BLaER1 (cell line): Measurements from ENCODE around the gene FBXO28.
A peak's percentile ranks its signal among the peaks of the same experiment; 100 is the strongest.

Experiments used
- H3K27ac ChIP-seq: shearing (Covaris generic); formaldehyde crosslinking; 2 replicates; pipeline ENCODE4 v1.8.1; 2022
- H3K27me3 ChIP-seq: shearing (Covaris generic); formaldehyde crosslinking; 2 replicates; pipeline ENCODE4 v1.8.1; 2022
- H3K36me3 ChIP-seq: shearing (Covaris generic); formaldehyde crosslinking; 2 replicates; pipeline ENCODE4 v1.8.1; 2022
- H3K4me1 ChIP-seq: shearing (Covaris generic); formaldehyde crosslinking; 2 replicates; pipeline ENCODE4 v1.8.1; 2022
- H3K4me2 ChIP-seq: shearing (Covaris generic); formaldehyde crosslinking; 2 replicates; pipeline ENCODE4 v1.8.1; 2022
- H3K4me3 ChIP-seq: shearing (Covaris generic); formaldehyde crosslinking; 2 replicates; pipeline ENCODE4 v1.8.1; 2022
- H3K9ac ChIP-seq: shearing (Covaris generic); formaldehyde crosslinking; 2 replicates; pipeline ENCODE4 v1.8.1; 2022
- H3K9me3 ChIP-seq: shearing (Covaris generic); formaldehyde crosslinking; 2 replicates; pipeline ENCODE4 v1.8.1; 2022
- H4K20me1 ChIP-seq: shearing (Covaris generic); formaldehyde crosslinking; 2 replicates; pipeline ENCODE4 v1.8.1; 2022
- Cebpa-rat ChIP-seq: shearing (Covaris generic); IDR thresholded peaks from 2 replicates; pipeline ENCODE4 v1.8.1; 2022

Gene FBXO28

DNA sequence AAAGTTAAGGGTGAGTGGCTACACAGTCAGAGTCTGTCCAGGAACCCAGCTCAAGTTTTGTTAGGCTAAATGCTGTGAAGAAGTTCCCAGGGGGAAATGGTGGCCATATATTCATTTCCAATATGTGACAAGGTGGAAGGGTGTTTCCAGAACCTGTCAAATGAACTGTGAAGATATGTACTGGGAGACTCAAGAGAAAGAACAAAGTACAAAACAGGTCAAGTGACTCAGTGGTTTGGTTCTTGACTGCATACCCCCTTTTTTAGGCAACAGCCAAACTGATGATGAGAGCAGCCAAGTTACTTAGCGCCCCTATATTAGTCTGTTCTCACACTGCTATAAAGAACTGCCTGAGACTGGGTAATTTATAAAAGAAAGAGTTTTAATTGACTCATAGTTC, 18.6 kb upstream of the FBXO28 start:
- no peak overlapping the region for H3K9ac ChIP-seq
- no peak overlapping the region for H3K27ac ChIP-seq
- no peaks in the 10 kb centered on the region for H4K20me1 ChIP-seq
- no peaks in the 10 kb centered on the region for H3K9me3 ChIP-seq
- H3K4me1 ChIP-seq: no peaks in the 10 kb centered on the region
- no peaks in the 10 kb centered on the region for H3K27me3 ChIP-seq
- no peak for TF ChIP-seq Cebpa-rat
- H3K4me2 ChIP-seq: no peak overlapping the region
- H3K4me3 ChIP-seq: no peak overlapping the region
- no peaks in the 10 kb centered on the region for H3K36me3 ChIP-seq

DNA sequence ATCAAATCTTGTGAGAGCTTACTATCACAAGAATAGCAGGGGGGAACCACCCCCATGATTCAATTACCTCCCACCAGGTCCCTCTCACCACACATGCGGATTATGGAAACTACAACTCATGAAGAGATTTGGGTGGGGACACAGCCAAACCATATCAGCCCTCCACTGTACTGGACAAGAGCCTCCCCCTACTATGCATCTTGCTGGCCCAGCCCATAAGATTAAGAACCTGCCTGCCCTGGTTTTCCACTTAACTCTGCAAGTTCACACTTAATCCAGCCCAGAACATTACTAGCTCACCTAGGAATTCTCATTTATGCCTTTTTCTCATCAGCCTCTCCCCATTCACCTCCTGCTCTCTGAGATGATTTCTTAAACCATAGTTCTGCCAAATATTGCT, 18.0 kb upstream of the FBXO28 start:
- H3K27me3 ChIP-seq: no peaks in the 10 kb centered on the region
- H3K4me1 ChIP-seq: no peaks in the 10 kb centered on the region
- H3K9ac ChIP-seq: no peak overlapping the region
- H3K9me3 ChIP-seq: no peaks in the 10 kb centered on the region
- no peak overlapping the region for H3K27ac ChIP-seq
- H3K36me3 ChIP-seq: no peaks in the 10 kb centered on the region
- TF ChIP-seq Cebpa-rat: no peak
- H4K20me1 ChIP-seq: no peaks in the 10 kb centered on the region
- no peak overlapping the region for H3K4me2 ChIP-seq
- no peak overlapping the region for H3K4me3 ChIP-seq

DNA sequence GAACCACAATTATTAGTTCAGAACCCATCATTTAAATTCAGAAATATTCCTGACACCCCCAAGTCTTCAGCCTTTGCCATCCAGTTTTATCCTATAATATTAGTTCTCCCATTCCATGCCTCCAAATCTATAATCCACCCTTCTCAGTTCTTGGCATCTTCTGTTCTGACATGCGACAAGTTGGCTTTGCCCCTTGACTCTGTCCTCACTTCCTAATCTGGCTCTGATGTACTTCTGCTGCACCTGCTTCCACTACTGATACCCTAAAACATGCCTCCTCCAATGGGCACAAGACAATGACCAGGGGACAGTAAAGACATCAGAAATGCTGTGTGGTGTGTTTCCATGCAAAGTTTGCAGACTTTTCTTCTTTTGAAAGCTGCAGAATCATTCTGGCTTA, 17.1 kb upstream of the FBXO28 start:
- no peak for TF ChIP-seq Cebpa-rat
- Histone ChIP-seq H4K20me1 (no peaks in the 10 kb centered on the region), H3K4me3 (no peak overlapping the region), H3K4me2 (no peak overlapping the region), H3K36me3 (no peaks in the 10 kb centered on the region), H3K27ac (no peak overlapping the region), H3K9me3 (no peaks in the 10 kb centered on the region), H3K27me3 (no peaks in the 10 kb centered on the region), H3K9ac (no peak overlapping the region), H3K4me1 (no peaks in the 10 kb centered on the region)

DNA sequence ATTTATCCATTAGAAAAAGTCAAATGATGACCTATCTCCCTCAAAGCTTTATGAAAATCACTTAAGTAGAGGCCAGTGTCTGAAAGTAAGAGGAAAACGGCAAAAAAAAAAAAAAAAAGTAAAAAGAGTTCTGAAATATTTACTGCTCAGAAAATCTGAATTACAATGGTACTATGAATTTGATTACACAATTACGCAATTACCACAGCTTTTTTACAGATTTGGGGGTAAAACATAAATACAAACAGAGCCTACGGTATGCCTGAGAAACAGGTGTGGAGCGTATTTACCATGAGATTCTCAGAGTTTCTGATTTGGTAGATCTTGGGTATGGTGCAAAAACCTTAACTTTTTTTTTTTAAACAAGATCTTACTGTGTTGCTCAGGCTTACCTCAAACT, 15.9 kb upstream of the FBXO28 start:
- H3K4me1 ChIP-seq: no peaks in the 10 kb centered on the region
- H3K27ac ChIP-seq: no peak overlapping the region
- H3K9ac ChIP-seq: no peak overlapping the region
- H4K20me1 ChIP-seq: no peaks in the 10 kb centered on the region
- no peak overlapping the region for H3K4me2 ChIP-seq
- H3K27me3 ChIP-seq: no peaks in the 10 kb centered on the region
- H3K4me3 ChIP-seq: no peak overlapping the region
- peak; percentile 54; the same call in 1 of the 2 replicates for TF ChIP-seq Cebpa-rat
- no peaks in the 10 kb centered on the region for H3K36me3 ChIP-seq
- H3K9me3 ChIP-seq: no peaks in the 10 kb centered on the region

DNA sequence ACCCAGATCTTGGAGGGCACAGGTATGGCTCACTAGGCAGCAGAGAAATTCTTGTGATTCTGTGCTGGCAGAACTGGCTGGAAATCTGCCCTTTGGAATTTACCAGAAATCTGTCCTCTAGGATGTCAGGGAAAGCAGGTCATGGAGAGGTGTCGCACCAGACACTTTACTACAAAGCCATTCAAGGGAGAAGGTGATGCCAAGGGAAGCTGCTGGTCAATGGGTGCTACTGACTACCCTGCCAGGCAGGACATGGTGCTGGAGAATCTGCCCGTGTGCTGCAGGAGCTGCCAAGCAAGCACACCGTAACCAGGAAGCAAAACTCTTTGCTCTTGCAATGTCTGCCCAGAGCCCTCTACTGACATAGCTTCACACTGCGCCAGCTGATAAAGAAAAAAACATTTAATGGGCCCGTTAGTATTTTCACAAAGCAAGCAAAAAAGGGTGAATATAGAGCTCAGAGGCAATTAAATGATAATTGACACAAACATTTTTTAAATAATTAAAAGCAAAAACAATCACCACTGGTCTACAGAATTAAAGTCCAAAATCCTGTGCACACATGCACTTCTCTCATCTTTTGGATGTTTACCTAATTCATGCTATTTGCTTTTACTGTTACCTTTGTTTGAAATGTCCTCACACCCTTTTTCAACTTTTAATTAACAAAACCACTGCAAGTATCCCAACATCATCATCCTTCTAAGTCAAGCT, 7.2 kb upstream of the FBXO28 start:
- no peaks in the 10 kb centered on the region for H3K9me3 ChIP-seq
- no peaks in the 10 kb centered on the region for H3K36me3 ChIP-seq
- H4K20me1 ChIP-seq: no peaks in the 10 kb centered on the region
- no peak overlapping the region for H3K27ac ChIP-seq
- no peak overlapping the region for H3K4me3 ChIP-seq
- no peak overlapping the region for H3K9ac ChIP-seq
- peaks cover 7% of the 10 kb centered on the region for H3K4me1 ChIP-seq
- no peak for TF ChIP-seq Cebpa-rat
- 0 out of 2 replicates have a peak overlapping the region, but pooled peaks have one; percentile 24 for H3K4me2 ChIP-seq
- H3K27me3 ChIP-seq: no peaks in the 10 kb centered on the region

DNA sequence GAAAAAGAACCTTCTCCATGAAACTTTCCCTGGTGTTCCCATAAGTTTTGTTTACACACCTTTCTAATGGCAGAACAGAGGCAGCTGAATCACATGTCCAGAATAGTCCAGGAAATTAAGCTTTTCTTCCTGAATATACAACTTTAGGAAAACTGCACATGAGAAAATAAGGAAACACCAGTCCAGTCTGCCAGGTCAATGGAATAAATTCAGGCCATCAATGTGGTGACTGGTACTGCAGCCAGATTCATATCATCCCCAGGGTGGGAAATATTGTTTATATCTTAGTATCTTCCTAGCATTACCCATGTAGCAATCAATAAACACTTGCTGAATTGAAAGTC, 6.7 kb upstream of the FBXO28 start:
- no peaks in the 10 kb centered on the region for H4K20me1 ChIP-seq
- no peaks in the 10 kb centered on the region for H3K27me3 ChIP-seq

DNA sequence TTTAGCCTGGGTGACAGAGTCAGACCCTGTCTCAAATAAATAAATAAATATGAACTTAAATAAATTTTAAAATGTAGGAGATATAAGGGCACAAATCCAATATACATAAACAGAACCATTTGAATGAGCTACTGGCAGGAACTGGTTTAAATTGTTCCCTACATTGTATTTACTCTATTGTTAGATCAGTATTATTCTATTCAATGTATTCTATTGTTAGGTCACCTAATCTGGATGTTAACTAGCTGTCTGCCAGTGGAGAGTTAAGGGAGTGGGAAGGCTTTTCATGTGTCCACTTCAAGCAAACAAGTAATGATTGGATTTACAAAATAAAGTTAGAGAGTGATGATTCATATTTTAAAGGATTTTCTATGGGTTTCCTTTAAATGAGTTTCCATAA, 4.9 kb upstream of the FBXO28 start:
- H3K4me2 ChIP-seq: no peak overlapping the region
- H3K36me3 ChIP-seq: no peaks in the 10 kb centered on the region
- no peak overlapping the region for H3K27ac ChIP-seq
- H3K9ac ChIP-seq: no peak overlapping the region
- H3K9me3 ChIP-seq: no peaks in the 10 kb centered on the region
- H3K4me3 ChIP-seq: no peak overlapping the region
- H3K4me1 ChIP-seq: peaks cover 17% of the 10 kb centered on the region
- no peaks in the 10 kb centered on the region for H3K27me3 ChIP-seq
- TF ChIP-seq Cebpa-rat: no peak
- no peaks in the 10 kb centered on the region for H4K20me1 ChIP-seq

More for the DNA sequence above, 6.7 kb upstream of the FBXO28 start:
- H3K36me3 ChIP-seq: no peaks in the 10 kb centered on the region
- H3K4me3 ChIP-seq: no peak overlapping the region
- peaks cover 7% of the 10 kb centered on the region for H3K4me1 ChIP-seq
- no peak overlapping the region for H3K4me2 ChIP-seq
- no peak overlapping the region for H3K9ac ChIP-seq
- no peak overlapping the region for H3K27ac ChIP-seq
- no peaks in the 10 kb centered on the region for H3K9me3 ChIP-seq
- no peak for TF ChIP-seq Cebpa-rat

DNA sequence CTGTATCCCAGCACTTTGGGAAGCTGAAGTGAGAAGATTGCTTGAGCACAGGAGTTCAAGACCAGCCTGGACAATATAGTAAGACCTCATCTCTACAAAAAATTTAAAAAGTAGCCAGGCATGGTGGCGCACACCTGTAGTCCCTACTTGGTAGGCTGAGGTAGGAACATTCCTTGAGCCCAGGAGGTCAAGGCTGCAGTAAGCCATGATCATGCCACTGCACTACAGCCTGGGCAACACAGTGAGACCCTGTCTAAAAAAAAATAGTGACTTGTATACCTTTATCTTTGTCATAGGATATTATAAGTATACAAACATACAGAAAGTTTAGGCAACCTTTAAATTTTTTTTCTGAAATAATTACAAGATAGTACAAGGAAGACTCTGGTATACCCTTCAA, 3.9 kb upstream of the FBXO28 start:
- Histone ChIP-seq H3K36me3 (no peaks in the 10 kb centered on the region), H3K4me2 (no peak overlapping the region), H3K9me3 (no peaks in the 10 kb centered on the region), H4K20me1 (0 out of 2 replicates have a peak, but pooled peaks cover under 1% of the 10 kb centered on the region), H3K9ac (no peak overlapping the region), H3K4me1 (peaks cover 21% of the 10 kb centered on the region), H3K27me3 (no peaks in the 10 kb centered on the region), H3K4me3 (no peak overlapping the region), H3K27ac (no peak overlapping the region)
- TF ChIP-seq Cebpa-rat: no peak

DNA sequence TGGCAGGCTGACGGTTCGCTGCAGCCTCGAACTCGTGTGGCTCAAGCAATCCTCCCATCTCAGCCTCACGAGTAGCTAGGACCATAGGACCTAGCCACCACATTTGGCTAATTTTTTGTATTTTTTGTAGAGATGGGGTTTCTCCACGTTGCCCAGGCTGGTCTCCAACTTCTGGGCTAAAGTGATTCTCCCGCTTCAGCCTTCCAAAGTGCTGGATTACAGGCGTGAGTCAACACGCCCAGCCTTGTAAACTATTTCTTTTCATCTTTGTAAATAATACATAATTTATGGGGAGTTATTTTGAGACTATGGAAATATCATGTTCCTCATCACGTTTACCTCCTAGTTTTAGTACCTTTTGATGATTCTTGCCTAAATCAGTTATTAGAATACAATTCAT, 906 bp upstream of the FBXO28 start:
- Histone ChIP-seq H3K9me3 (no peaks in the 10 kb centered on the region), H3K36me3 (no peaks in the 10 kb centered on the region; the same call in 1 of the 2 replicates), H3K27me3 (no peaks in the 10 kb centered on the region), H4K20me1 (peaks cover 31% of the 10 kb centered on the region), H3K4me2 (peak overlapping the region; percentile 93), H3K4me3 (peak overlapping the region; percentile 96), H3K9ac (0 out of 2 replicates have a peak overlapping the region, but pooled peaks have one; percentile 97), H3K27ac (no peak overlapping the region; the same call in 1 of the 2 replicates), H3K4me1 (peaks cover 32% of the 10 kb centered on the region)
- TF ChIP-seq Cebpa-rat: no peak

DNA sequence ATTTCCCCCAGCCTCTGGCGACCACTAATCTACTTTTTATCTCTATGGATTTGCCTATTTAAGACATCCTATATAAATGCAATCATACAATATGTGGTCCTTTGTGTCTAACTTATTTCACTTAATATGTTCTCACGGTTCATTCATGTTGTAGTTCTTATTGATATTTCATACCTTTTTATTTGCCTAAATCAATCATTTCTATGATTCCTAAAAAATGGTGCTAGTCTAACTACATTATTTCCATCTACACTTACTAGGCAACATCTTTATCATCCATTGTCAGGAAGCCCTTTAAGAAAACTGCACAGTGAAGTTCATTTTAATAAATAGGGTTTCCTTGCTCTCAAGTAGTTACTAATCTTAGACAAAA, 380 bp upstream of the FBXO28 start:
- H3K4me3 ChIP-seq: peak overlapping the region; percentile 96
- H4K20me1 ChIP-seq: peaks cover 36% of the 10 kb centered on the region
- no peaks in the 10 kb centered on the region for H3K9me3 ChIP-seq
- peaks cover 32% of the 10 kb centered on the region for H3K4me1 ChIP-seq
- H3K36me3 ChIP-seq: no peaks in the 10 kb centered on the region; the same call in 1 of the 2 replicates
- H3K27ac ChIP-seq: peak overlapping the region; percentile 96
- TF ChIP-seq Cebpa-rat: no peak
- H3K9ac ChIP-seq: peak overlapping the region; percentile 97
- peak overlapping the region; percentile 93 for H3K4me2 ChIP-seq
- H3K27me3 ChIP-seq: no peaks in the 10 kb centered on the region
